Activated T-helper 17 cell treated with anti-CD3 and anti-CD28 coated beads, Interleukin-2, amount 50 U/mL, for 72 hours (primary cell): Measurements from ENCODE around the gene ARL11. TPM values are rescaled to one million over a fixed set of nuclear protein-coding genes. Genes with fewer than 3 reads are reported as not detected.
"Not testable (repeated sequence)": the region's sequence is repeated elsewhere in the genome, so short reads cannot be mapped to it uniquely, and the experiment has no call there.

ENCODE experiments used
- ATAC-seq: fragments of 150-1000 bp; cut with Tn5 transposase; replicated peaks from 2 replicates; pipeline ENCODE4 v1.10.0; 2021; ENCODE audit warnings: mild to moderate bottlenecking, moderate library complexity
- H3K27ac Mint-ChIP-seq: one replicate; pipeline ENCODE4 v1.8.0; 2022; ENCODE audit warnings: mixed read lengths
- H3K27me3 Mint-ChIP-seq: one replicate; pipeline ENCODE4 v1.8.0; 2022; ENCODE audit warnings: mixed read lengths
- H3K36me3 Mint-ChIP-seq: one replicate; pipeline ENCODE4 v1.8.0; 2022; ENCODE audit warnings: low read depth, mild to moderate bottlenecking, mixed read lengths
- H3K4me1 Mint-ChIP-seq: one replicate; pipeline ENCODE4 v1.8.0; 2022; ENCODE audit warnings: mixed read lengths
- H3K4me3 Mint-ChIP-seq: one replicate; pipeline ENCODE4 v1.8.0; 2022; ENCODE audit warnings: mild to moderate bottlenecking, mixed read lengths
- H3K9me3 Mint-ChIP-seq: one replicate; pipeline ENCODE4 v1.8.0; 2022; ENCODE audit warnings: mixed read lengths
- total RNA-seq, 2 donors: library from RNA; stranded (reverse); gene quantifications; one replicate each; pipeline ENCODE4 v1.2.3, GENCODE V29; 2022

Gene ARL11
- total RNA-seq, 2 donors from 2014 or later, result 0.89 to 1.0 TPM

GRCh38 chr13:49602615-49603014 lies 25.7 kb upstream of the ARL11 start:
- H3K4me1 Mint-ChIP-seq, H3K4me3 Mint-ChIP-seq, H3K36me3 Mint-ChIP-seq, H3K27me3 Mint-ChIP-seq, ATAC-seq, H3K9me3 Mint-ChIP-seq, H3K27ac Mint-ChIP-seq: not testable (repeated sequence)

GRCh38 chr13:49604570-49604969 lies 23.7 kb upstream of the ARL11 start:
- Mint-ChIP-seq H3K27ac (peak overlapping the region; percentile 75), H3K9me3 (no peaks in the 10 kb centered on the region), H3K4me3 (no peak overlapping the region), H3K4me1 (no peaks in the 10 kb centered on the region), H3K27me3 (no peaks in the 10 kb centered on the region), H3K36me3 (no peaks in the 10 kb centered on the region)
- ATAC-seq, result no peak

- Mint-ChIP-seq H3K4me1 (no peaks in the 10 kb centered on the region), H3K27me3 (no peaks in the 10 kb centered on the region), H3K36me3 (no peaks in the 10 kb centered on the region), H3K4me3 (peak overlapping the region; percentile 72), H3K9me3 (no peaks in the 10 kb centered on the region), H3K27ac (peak overlapping the region; percentile 42)
- peak; percentile 100 for ATAC-seq
Measured at GRCh38 chr13:49606747-49607648, 21.3 kb upstream of the ARL11 start.

- no peaks in the 10 kb centered on the region for H3K9me3 Mint-ChIP-seq
- no peaks in the 10 kb centered on the region for H3K4me1 Mint-ChIP-seq
- H3K36me3 Mint-ChIP-seq, result no peaks in the 10 kb centered on the region
- ATAC-seq, result no peak
- H3K27ac Mint-ChIP-seq, result no peak overlapping the region
- H3K4me3 Mint-ChIP-seq, result no peak overlapping the region
- H3K27me3 Mint-ChIP-seq, result no peaks in the 10 kb centered on the region
Measured at GRCh38 chr13:49607761-49608160, 20.5 kb upstream of the ARL11 start.

DNA sequence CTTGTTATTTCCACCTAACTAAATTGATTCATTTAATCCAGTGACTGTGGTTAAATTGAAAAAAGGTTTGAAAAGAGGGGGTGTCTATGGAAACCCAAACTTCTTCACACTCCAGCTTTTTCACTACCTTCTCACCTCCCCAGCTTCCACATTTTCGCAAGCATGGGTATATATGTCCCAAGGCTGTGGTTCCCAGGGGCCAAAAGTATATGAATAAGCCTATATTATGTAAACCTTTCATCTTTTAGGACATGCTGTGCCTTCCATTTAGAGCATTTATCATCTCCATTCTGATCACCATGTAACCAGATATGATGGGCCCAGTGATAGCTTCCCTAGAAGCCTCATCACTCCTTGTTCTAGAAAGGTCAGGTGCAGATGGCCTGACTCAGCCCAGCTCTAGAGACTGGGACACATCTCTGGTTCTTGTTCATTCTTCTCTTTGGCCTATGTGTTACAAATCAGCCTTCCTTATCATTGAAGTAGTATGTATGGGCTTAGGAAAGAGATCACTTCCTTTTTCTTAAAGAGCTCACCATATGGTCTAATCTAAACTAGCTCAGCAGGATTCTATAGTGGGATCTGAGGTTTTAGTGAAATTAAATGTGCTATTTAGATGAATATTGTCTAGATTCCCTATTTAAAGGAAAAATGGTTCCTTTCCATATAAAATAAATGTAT lies 19.5 kb upstream of the ARL11 start:
- no peaks in the 10 kb centered on the region for H3K9me3 Mint-ChIP-seq
- no peaks in the 10 kb centered on the region for H3K36me3 Mint-ChIP-seq
- no peak overlapping the region for H3K27ac Mint-ChIP-seq
- no peak overlapping the region for H3K4me3 Mint-ChIP-seq
- no peak for ATAC-seq
- no peaks in the 10 kb centered on the region for H3K4me1 Mint-ChIP-seq
- no peaks in the 10 kb centered on the region for H3K27me3 Mint-ChIP-seq

- Mint-ChIP-seq H3K36me3 (no peaks in the 10 kb centered on the region), H3K9me3 (no peaks in the 10 kb centered on the region), H3K4me3 (no peak overlapping the region), H3K27me3 (no peaks in the 10 kb centered on the region), H3K4me1 (no peaks in the 10 kb centered on the region), H3K27ac (no peak overlapping the region)
- no peak for ATAC-seq
Measured at GRCh38 chr13:49610176-49610575, 18.1 kb upstream of the ARL11 start.

DNA sequence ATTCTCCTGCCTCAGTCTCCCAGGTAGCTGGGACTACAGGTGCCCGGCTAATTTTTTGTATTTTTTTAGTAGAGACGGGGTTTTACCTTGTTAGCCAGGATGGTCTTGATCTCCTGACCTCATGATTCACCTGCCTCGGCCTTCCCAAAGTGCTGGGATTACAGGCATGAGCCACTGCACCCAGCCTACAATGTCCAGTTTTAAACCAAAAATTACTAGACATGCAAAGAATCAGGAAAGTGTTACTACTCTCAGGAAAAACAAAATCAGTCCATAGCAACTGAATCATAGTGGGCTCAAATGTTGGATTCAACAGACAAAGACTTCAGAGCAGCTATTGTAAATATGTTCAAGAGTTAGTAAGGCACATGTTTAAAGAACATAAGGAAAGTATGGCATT lies 16.3 kb upstream of the ARL11 start:
- H3K27ac Mint-ChIP-seq, H3K36me3 Mint-ChIP-seq, H3K9me3 Mint-ChIP-seq, H3K27me3 Mint-ChIP-seq, H3K4me3 Mint-ChIP-seq, H3K4me1 Mint-ChIP-seq, ATAC-seq: not testable (repeated sequence)

DNA sequence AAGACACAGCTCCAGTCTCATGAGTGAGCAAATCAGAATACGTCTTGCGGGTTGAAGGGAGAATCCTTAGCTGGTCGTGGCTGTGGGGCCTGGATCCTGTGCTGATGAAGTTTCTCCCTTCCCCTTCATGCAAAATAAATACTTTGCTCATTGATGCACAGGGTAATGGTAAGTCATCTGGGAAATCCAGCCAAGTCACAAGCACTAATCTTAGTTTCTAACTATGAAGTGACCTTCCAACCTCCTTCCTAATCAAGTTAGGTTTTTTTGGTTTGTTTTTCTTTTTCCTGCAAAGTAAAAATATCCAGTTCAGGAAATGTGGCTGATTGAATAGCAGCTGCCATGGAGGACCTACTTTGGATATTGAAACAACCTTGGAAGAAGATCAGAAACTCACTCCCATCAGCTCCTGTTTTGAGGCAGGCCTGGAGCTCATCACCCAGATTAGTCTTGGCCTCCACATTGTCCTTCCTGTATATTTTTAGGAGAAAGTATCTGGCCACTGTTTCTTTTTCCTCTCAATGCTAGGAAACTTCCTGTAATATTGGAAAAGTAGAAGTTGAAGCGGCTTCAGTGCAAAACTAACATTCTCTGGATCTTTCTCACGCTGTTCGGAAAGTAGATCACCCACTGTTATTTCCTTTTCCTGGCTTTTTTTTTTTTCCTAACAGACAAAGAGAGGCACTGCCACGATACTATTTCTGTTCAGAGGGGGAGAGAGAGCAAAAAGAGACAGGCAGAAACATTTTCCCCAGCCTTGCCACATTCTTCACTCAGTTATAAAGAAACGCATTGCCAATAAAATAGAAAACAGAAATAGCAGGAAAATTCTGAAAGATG lies 12.3 kb upstream of the ARL11 start:
- Mint-ChIP-seq H3K36me3 (no peaks in the 10 kb centered on the region), H3K27ac (no peak overlapping the region), H3K4me3 (no peak overlapping the region)

GRCh38 chr13:49616676-49617065 lies 11.6 kb upstream of the ARL11 start:
- ATAC-seq, result no peak
- H3K9me3 Mint-ChIP-seq, result no peaks in the 10 kb centered on the region
- no peak overlapping the region for H3K27ac Mint-ChIP-seq
- H3K4me1 Mint-ChIP-seq, result no peaks in the 10 kb centered on the region
- H3K36me3 Mint-ChIP-seq, result no peaks in the 10 kb centered on the region
- H3K4me3 Mint-ChIP-seq, result no peak overlapping the region
- peaks cover 9% of the 10 kb centered on the region for H3K27me3 Mint-ChIP-seq

More for the DNA sequence above, 12.3 kb upstream of the ARL11 start:
- no peak for ATAC-seq
- peaks cover 7% of the 10 kb centered on the region for H3K27me3 Mint-ChIP-seq
- no peaks in the 10 kb centered on the region for H3K9me3 Mint-ChIP-seq
- no peaks in the 10 kb centered on the region for H3K4me1 Mint-ChIP-seq

GRCh38 chr13:49620170-49620621 lies 8.1 kb upstream of the ARL11 start:
- Mint-ChIP-seq H3K4me3 (no peak overlapping the region), H3K27me3 (peaks cover 9% of the 10 kb centered on the region), H3K27ac (no peak overlapping the region), H3K4me1 (no peaks in the 10 kb centered on the region), H3K36me3 (no peaks in the 10 kb centered on the region), H3K9me3 (no peaks in the 10 kb centered on the region)
- ATAC-seq, result no peak

DNA sequence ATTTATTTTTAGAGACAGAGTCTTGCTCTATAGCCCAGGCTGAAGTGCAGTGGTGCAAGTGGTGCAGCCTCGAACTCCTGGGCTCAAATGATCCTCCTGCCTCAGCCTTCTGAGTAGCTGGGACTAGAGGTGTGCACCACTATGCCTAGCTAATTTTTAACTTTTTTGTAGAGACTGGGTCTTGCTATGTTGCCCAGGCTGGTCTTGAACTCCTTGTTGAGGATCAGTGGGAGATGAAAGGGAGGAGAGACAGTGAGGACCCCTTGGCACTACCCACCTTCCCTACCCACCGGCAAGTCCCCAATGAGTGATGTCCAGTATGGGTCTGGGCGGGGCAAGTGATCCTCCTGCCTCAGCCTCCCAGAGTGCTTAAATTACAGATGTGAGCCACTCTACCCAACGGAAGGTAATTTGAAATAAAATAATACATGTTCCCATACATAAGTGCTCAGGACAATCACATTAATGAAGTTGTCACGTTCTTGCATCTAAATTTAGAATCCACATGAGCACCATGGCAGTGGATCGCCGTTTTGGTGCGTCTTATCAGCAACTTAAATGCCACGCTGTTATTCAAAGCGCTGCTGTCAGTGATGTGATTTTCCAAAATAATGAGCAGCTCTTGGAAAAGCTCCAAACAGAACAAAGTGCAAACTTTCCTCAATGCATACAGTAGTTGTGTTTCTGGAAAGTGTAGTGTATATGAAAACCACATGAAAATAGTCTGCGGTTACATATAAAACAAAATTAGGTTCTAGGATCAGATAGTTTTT lies 5.9 kb upstream of the ARL11 start:
- Mint-ChIP-seq H3K9me3 (no peaks in the 10 kb centered on the region), H3K27ac (no peak overlapping the region), H3K36me3 (no peaks in the 10 kb centered on the region), H3K4me1 (no peaks in the 10 kb centered on the region), H3K27me3 (peaks cover 9% of the 10 kb centered on the region), H3K4me3 (no peak overlapping the region)
- ATAC-seq, result no peak

- no peak for ATAC-seq
- Mint-ChIP-seq H3K4me1 (no peaks in the 10 kb centered on the region), H3K27me3 (peaks cover 6% of the 10 kb centered on the region), H3K36me3 (no peaks in the 10 kb centered on the region), H3K4me3 (no peak overlapping the region), H3K27ac (no peak overlapping the region), H3K9me3 (no peaks in the 10 kb centered on the region)
Measured at GRCh38 chr13:49624229-49624628, 4.1 kb upstream of the ARL11 start.

DNA sequence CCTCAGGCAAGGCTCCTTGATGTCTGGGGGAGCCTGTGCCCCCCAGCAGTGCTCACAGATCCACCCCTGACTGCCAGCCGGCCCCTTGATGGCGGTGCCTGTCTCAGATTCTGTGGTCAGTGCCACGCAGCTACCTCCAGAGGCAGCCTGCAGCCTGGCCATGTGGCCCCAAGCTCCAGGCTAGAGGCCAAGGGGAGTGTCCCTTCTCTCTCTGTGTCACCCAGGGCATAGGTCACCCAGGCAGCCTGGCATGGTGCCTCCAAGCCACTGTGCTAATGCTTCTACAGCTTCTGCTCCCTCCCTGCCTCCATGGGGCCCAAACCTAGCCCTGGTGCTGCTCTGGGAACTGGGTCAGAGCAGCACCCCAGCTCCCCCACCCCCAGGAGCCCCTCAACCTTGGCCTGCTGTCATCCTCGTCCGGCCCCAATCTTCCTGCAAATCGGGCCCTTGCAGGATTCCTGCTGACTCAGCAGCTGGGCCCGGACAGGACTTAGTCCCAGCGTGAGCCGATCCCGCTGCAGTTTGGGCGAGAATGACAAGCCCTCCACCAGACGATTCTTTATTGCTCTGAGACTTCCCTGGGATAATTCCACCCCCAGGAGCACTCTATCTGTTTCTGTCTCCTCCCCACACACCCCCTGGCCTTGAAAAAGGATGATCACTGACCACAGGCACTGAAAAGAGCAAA lies 2.8 kb upstream of the ARL11 start:
- Mint-ChIP-seq H3K27me3 (peaks cover 3% of the 10 kb centered on the region), H3K36me3 (no peaks in the 10 kb centered on the region), H3K27ac (no peak overlapping the region), H3K9me3 (no peaks in the 10 kb centered on the region), H3K4me3 (no peak overlapping the region), H3K4me1 (no peaks in the 10 kb centered on the region)
- ATAC-seq, result no peak
